ENCODE data around the gene ZFYVE26. TPM values are rescaled to one million over a fixed set of nuclear protein-coding genes. Genes with fewer than 3 reads are reported as not detected.

Gene ZFYVE26
- polyA plus RNA-seq, 3 donors: 1.0 to 17.6 (median 2.3) TPM

DNA sequence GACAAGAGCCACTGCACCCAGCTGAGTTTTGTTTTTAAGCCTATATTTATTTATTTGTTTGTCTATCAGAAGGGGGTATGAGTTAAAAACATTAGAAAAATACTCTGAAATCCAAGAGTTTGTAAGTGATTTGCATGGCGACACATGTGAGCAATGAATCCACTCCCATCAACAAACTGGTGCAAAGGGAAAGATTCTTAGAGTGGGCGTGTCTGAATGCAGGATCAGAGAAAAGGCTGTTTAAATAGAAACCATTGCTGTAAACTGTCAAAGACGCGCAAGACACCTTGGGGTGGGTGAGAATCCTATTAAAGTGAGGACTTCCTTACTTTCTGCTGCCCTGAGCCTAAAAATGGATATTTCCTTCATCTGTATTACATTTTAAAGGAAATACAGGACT lies 51.9 kb downstream of the ZFYVE26 start:
- H3K27me3 Mint-ChIP-seq (ENCODE audit: low read depth in 3 of 3): peaks cover 0 to 2% (median 0%) of the 10 kb centered on the region in 3 donors
- DNase-seq: no peak
- intact Hi-C loops (cut with micrococcal nuclease): no loop called here
- H3K9me3 Mint-ChIP-seq: no peaks in the 10 kb centered on the region
- Histone ChIP-seq H3K9me3 (replicated peaks in 1 of 2; ENCODE audit: control insufficient read depth in 1 of 2, insufficient read depth in 1 of 2, low read length in 2 of 2) (no peaks in the 10 kb centered on the region), H3K27ac (ENCODE audit: low read depth in 1 of 2, low read length in 2 of 2) (peak overlapping the region in 1 of 2 donors; percentile 69), H2AFZ (ENCODE audit: insufficient read depth, low read depth, low read length, poor library complexity, severe bottlenecking) (no peak overlapping the region), H3K4me2 (replicated peaks; ENCODE audit: extremely low read depth, low read length, poor library complexity, severe bottlenecking) (no peak overlapping the region), H3K9ac (ENCODE audit: insufficient read depth, low read length, poor library complexity, severe bottlenecking) (no peak overlapping the region), H3K4me1 (ENCODE audit: control insufficient read depth in 1 of 2, insufficient read depth in 2 of 2, low read length in 2 of 2) (peaks cover 34 to 40% of the 10 kb centered on the region in 2 donors), H3K4me3 (replicated peaks in 1 of 3; ENCODE audit: low read depth in 2 of 3, low read length in 3 of 3) (no peak overlapping the region), H4K20me1 (ENCODE audit: insufficient read depth, low read length) (no peaks in the 10 kb centered on the region), H3K79me2 (ENCODE audit: insufficient read depth, low read length) (no peaks in the 10 kb centered on the region), H3K36me3 (replicated peaks in 1 of 2; ENCODE audit: control insufficient read depth in 1 of 2, insufficient read depth in 2 of 2, low read length in 2 of 2) (peaks cover 63 to 91% of the 10 kb centered on the region in 2 donors), H3K27me3 (ENCODE audit: control insufficient read depth in 2 of 2, insufficient read depth in 2 of 2, low read length in 2 of 2) (no peaks in the 10 kb centered on the region)
- no peak for TF ChIP-seq CTCF (IDR thresholded peaks at IDR 0.05)
- H3K27ac Mint-ChIP-seq: peak overlapping the region in 1 of 7 donors; percentile 50
- WGBS (ENCODE audit: insufficient coverage): no CpG with 5 or more reads among the region's 4 CpGs
- H3K4me1 Mint-ChIP-seq: peaks cover 41% of the 10 kb centered on the region
- no peak overlapping the region for H3K4me3 Mint-ChIP-seq
- H3K36me3 Mint-ChIP-seq: peaks cover 77 to 83% of the 10 kb centered on the region in 2 donors

DNA sequence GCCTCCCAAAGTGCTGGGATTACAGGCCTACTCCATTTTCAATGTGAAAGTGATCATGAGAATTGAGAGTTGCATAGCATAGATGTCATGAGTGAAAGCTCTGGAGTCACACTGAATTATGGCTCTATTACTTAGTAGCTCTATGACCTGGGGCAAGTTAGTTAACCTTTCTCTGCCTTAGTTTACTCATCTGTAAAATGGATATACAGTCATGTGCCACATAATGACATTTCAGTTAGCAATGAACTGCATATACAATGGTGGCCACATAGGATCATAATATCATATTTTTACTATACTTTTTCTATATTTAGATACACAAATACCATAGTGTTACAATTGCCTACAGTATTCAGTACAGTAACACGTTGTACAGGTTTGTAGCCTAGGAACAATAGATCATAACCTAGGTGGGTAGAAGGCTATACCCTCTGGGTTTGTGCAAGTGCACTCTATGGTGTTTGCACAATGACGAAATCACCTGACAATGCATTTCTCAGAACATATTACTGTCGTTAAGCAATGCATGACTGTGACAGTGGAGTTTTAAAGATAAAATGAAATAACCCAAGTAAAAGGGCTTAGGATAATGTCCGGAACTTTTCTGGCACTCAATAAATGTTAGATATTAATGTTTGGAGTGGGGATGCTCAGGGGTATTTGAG lies 53.1 kb downstream of the ZFYVE26 start:
- no peak overlapping the region for H3K9ac ChIP-seq (ENCODE audit: insufficient read depth, low read length, poor library complexity, severe bottlenecking)
- Mint-ChIP-seq H3K36me3 (peaks cover 71 to 81% of the 10 kb centered on the region in 2 donors), H3K4me3 (no peak overlapping the region), H3K27ac (peak overlapping the region in 6 of 7 donors; percentile 59 to 82 (median 78)), H3K4me1 (peaks cover 41% of the 10 kb centered on the region), H3K9me3 (no peaks in the 10 kb centered on the region), H3K27me3 (ENCODE audit: low read depth in 3 of 3) (peaks cover 0 to 2% (median 0%) of the 10 kb centered on the region in 3 donors)
- peak overlapping the region in 1 of 2 donors; percentile 69 for H3K27ac ChIP-seq (ENCODE audit: low read depth in 1 of 2, low read length in 2 of 2)
- H3K4me1 ChIP-seq (ENCODE audit: control insufficient read depth in 1 of 2, insufficient read depth in 2 of 2, low read length in 2 of 2): peaks cover 34 to 40% of the 10 kb centered on the region in 2 donors
- H2AFZ ChIP-seq (ENCODE audit: insufficient read depth, low read depth, low read length, poor library complexity, severe bottlenecking): no peak overlapping the region
- WGBS (ENCODE audit: insufficient coverage): no CpG with 5 or more reads among the region's 4 CpGs
- H3K9me3 ChIP-seq (replicated peaks in 1 of 2; ENCODE audit: control insufficient read depth in 1 of 2, insufficient read depth in 1 of 2, low read length in 2 of 2): no peaks in the 10 kb centered on the region
- no peaks in the 10 kb centered on the region for H4K20me1 ChIP-seq (ENCODE audit: insufficient read depth, low read length)
- H3K27me3 ChIP-seq (ENCODE audit: control insufficient read depth in 2 of 2, insufficient read depth in 2 of 2, low read length in 2 of 2): no peaks in the 10 kb centered on the region
- peak; percentile 12 to 35 (median 32) for DNase-seq
- H3K79me2 ChIP-seq (ENCODE audit: insufficient read depth, low read length): no peaks in the 10 kb centered on the region
- peaks cover 52 to 83% of the 10 kb centered on the region in 2 donors for H3K36me3 ChIP-seq (replicated peaks in 1 of 2; ENCODE audit: control insufficient read depth in 1 of 2, insufficient read depth in 2 of 2, low read length in 2 of 2)
- no peak for TF ChIP-seq CTCF (IDR thresholded peaks at IDR 0.05)
- no peak overlapping the region for H3K4me3 ChIP-seq (replicated peaks in 1 of 3; ENCODE audit: low read depth in 2 of 3, low read length in 3 of 3)
- intact Hi-C loops (cut with micrococcal nuclease): no loop called here
- H3K4me2 ChIP-seq (replicated peaks; ENCODE audit: extremely low read depth, low read length, poor library complexity, severe bottlenecking): no peak overlapping the region

Data from CD14-positive monocyte (primary cell).